Right lobe of liver (tissue), 4 donors: ENCODE results near the gene COL18A1.

Experiments
- POLR2A ChIP-seq: fragments of 450-650 bp; IDR thresholded peaks from one replicate; pipeline ENCODE4 v1.6.1; 2017; ENCODE audit warnings: antibody characterized with exemption, mild to moderate bottlenecking
- TF ChIP-seq, protein P1 (sequence below), 4 donors: fragments of 200-600 bp in 3 of 4; fragments of 450-650 bp in 1 of 4; IDR thresholded peaks; one replicate each; pipeline versions ENCODE4 v1.5.1 to v1.8.0; 2016 to 2022; ENCODE audit warnings: antibody characterized with exemption in 4 of 4, mild to moderate bottlenecking in 2 of 4
- donor health status: DM: no; HTN: no; CAD: no.
- donor health status: DM: no; HTN: no; CAD: no.
- donor health status: DM: no; HTN: yes; CAD: no.

- TF ChIP-seq, protein P1, sequence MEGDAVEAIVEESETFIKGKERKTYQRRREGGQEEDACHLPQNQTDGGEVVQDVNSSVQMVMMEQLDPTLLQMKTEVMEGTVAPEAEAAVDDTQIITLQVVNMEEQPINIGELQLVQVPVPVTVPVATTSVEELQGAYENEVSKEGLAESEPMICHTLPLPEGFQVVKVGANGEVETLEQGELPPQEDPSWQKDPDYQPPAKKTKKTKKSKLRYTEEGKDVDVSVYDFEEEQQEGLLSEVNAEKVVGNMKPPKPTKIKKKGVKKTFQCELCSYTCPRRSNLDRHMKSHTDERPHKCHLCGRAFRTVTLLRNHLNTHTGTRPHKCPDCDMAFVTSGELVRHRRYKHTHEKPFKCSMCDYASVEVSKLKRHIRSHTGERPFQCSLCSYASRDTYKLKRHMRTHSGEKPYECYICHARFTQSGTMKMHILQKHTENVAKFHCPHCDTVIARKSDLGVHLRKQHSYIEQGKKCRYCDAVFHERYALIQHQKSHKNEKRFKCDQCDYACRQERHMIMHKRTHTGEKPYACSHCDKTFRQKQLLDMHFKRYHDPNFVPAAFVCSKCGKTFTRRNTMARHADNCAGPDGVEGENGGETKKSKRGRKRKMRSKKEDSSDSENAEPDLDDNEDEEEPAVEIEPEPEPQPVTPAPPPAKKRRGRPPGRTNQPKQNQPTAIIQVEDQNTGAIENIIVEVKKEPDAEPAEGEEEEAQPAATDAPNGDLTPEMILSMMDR (IDR thresholded peaks at IDR 0.05), result no peak
- TF ChIP-seq POLR2A, result no peak
Measured at GRCh38 chr21:45468971-45469272, 64.0 kb downstream of the COL18A1 start.
